Fibroblast of the aortic adventitia (primary cell): Measurements from ENCODE around the gene SGO1. TPM values are rescaled to one million over a fixed set of nuclear protein-coding genes. Genes with fewer than 3 reads are reported as not detected.

Experiments used
- DNase-seq: peaks from one replicate; pipeline ENCODE4 v3.0.0-alpha.2; 2010; ENCODE audit warnings: low read depth
- H3K4me3 ChIP-seq: 2 replicates; pipeline ENCODE4 v1.5.1; 2011; ENCODE audit warnings: low read depth, mild to moderate bottlenecking, control low read depth, low read length, moderate library complexity
- CTCF ChIP-seq: IDR thresholded peaks from 2 replicates; pipeline ENCODE4 v1.5.1; 2011; ENCODE audit warnings: mild to moderate bottlenecking, low read length, control low read depth, inconsistent platforms; ENCODE audit not compliant: insufficient read depth
- total RNA-seq: library from RNA; depleted of rRNA; stranded (reverse); fragments of >200 nt; gene quantifications from 2 replicates; pipeline ENCODE4 v1.2.3, GENCODE V29; 2012; ENCODE audit warnings: low replicate concordance

Gene SGO1
- total RNA-seq, 1 donor, result 14.5 TPM

- H3K4me3 ChIP-seq, result no peak overlapping the region
- no peak for DNase-seq
- TF ChIP-seq CTCF, result no peak
Observed at GRCh38 chr3:20154928-20155327, 31.1 kb downstream of the SGO1 start.

- no peak for DNase-seq
- no peak for TF ChIP-seq CTCF
- no peak overlapping the region for H3K4me3 ChIP-seq
Observed at GRCh38 chr3:20154078-20154477, 31.9 kb downstream of the SGO1 start.

GRCh38 chr3:20148466-20148865 is 37.5 kb downstream of the SGO1 start:
- TF ChIP-seq CTCF, result no peak
- H3K4me3 ChIP-seq, result no peak overlapping the region
- no peak for DNase-seq

DNA sequence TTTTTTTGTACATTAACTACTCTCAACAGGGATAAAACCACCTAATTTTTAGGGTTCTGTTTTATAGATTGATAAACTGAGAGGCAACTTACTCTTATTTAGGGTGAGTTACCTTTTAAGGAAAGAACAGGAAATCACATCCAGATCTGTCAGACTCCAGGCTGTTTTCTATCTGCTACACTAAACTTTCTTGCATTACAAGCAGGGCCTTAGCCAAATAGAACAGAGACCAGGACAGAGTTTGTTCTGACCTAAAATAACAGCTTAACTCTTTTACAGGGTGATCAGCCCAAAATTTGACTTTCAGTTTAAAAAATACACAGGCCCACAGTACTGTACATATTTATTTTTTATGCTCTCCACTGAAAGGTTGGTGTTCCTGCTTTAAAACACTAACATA is 38.6 kb downstream of the SGO1 start:
- DNase-seq, result no peak
- no peak for TF ChIP-seq CTCF
- H3K4me3 ChIP-seq, result no peak overlapping the region

DNA sequence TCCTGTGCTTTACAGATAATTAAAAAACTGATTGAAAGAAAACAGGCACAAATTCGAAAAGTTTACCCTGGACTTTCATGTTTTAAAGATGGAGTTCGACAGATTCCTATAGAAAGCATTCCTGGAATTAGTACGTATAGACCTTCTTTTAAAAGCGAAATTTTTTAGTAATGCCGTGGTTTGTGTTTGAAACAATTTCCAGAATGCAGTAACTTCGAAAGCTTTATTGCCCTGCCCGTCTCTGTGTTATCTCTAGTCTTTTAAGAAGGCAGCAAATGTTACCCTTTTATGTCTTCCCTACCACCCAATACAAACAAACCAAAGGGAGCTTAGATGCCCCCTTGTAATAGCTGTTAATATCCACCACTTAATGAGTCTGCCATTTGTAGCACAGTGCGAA is 39.7 kb downstream of the SGO1 start:
- TF ChIP-seq CTCF, result no peak
- no peak for DNase-seq
- no peak overlapping the region for H3K4me3 ChIP-seq

GRCh38 chr3:20145874-20146273 is 40.1 kb downstream of the SGO1 start:
- no peak for TF ChIP-seq CTCF
- no peak overlapping the region for H3K4me3 ChIP-seq

DNA sequence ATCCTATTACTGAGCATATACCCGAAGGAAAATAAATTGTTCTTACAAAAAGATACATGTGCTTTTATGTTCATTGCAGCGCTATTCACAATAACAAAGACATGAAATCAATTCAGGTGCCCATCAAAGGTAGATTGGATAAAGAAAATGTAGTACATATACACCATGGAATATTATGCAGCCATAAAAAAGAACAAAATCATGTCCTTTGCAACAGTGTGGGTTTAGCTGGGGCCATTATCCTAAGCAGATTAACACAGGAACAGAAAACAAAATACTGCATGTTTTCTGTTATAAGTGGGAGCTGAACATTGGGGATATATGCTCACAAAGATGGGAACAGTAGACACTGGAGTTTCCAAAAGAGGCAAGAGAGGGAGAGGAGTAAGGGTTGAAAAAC is 42.5 kb downstream of the SGO1 start:
- TF ChIP-seq CTCF, result no peak
- H3K4me3 ChIP-seq, result no peak overlapping the region
- no peak for DNase-seq

More at GRCh38 chr3:20145874-20146273, 40.1 kb downstream of the SGO1 start:
- no peak for DNase-seq
